Lower leg skin (tissue), 4 donors: Measurements from ENCODE around the gene PAIP2. TPM values are rescaled to one million over a fixed set of nuclear protein-coding genes. Genes with fewer than 3 reads are reported as not detected.

Experiments
- DNase-seq, 2 donors: peaks; one replicate each; pipeline ENCODE4 v3.0.0-alpha.2; 2019; ENCODE audit warnings: low spot score in 2 of 2
- H3K4me3 ChIP-seq: fragments of 200-600 bp; sonication (generic); 2 replicates; pipeline ENCODE4 v1.5.1; 2017; ENCODE audit warnings: mild to moderate bottlenecking, low read depth; ENCODE audit not compliant: poor library complexity, severe bottlenecking
- CTCF ChIP-seq, 3 donors: fragments of 450-650 bp; IDR thresholded peaks; one replicate each; pipeline ENCODE4 v1.5.1; 2016; ENCODE audit warnings: antibody characterized with exemption in 3 of 3, mild to moderate bottlenecking in 3 of 3, moderate library complexity in 2 of 3
- POLR2A ChIP-seq, 2 donors: fragments of 450-650 bp; IDR thresholded peaks; one replicate each; pipeline ENCODE4 v1.6.1; 2016 to 2017; ENCODE audit warnings: antibody characterized with exemption in 2 of 2, mild to moderate bottlenecking in 1 of 2, moderate library complexity in 1 of 2
- WGBS, 2 donors: methylation state at CpG; one replicate each; pipeline ENCODE4 v1.1.5; 2018; 5-methylcytosine and 5-hydroxymethylcytosine counted together
- intact Hi-C: fragments of 100-400 bp; cut with DNase I; formaldehyde crosslinking; loops from one replicate; pipeline ENCODE4 v1.15.0; 2023; ENCODE audit warnings: low total_unique reads
- total RNA-seq, 4 donors: library from RNA; depleted of rRNA; stranded (reverse); fragments of >200 nt; gene quantifications; one replicate each; pipeline ENCODE4 v1.1.0, GENCODE V29; 2016

Gene PAIP2
- total RNA-seq, 4 donors from 2014 or later, result 47.4 to 81.5 (median 64.7) TPM

- no peak overlapping the region for H3K4me3 ChIP-seq
- intact Hi-C loops, result no loop called here
- WGBS, 2 donors, result 78 to 79% methylated on average over 7 of the region's 7 CpGs
- peak in 1 of 2 donors; percentile 56 for DNase-seq
- no peak for TF ChIP-seq CTCF (IDR thresholded peaks at IDR 0.05)
- TF ChIP-seq POLR2A (IDR thresholded peaks at IDR 0.05), result no peak
Measured at GRCh38 chr5:139371482-139372435, 30.1 kb downstream of the PAIP2 start.

DNA sequence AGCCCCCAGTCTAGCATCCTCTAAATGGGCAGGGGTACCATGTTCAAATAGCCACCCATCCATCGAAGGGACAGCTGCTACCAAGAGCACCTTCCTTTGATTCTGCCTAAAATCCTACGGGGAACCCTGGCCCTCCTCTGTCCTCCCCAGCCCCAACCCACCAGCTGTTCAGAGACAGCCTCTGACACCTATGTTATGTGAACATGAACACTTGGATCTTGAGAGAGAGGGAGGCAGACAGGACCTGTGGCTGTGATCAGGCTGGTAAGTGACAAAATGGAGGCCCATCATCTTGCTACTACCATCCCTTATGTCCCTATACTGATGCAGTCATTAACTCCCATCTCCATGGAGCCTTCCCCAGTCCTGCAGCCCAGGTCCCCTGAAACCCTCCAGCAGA, 33.3 kb downstream of the PAIP2 start:
- DNase-seq, result peak in 1 of 2 donors; percentile 77

DNA sequence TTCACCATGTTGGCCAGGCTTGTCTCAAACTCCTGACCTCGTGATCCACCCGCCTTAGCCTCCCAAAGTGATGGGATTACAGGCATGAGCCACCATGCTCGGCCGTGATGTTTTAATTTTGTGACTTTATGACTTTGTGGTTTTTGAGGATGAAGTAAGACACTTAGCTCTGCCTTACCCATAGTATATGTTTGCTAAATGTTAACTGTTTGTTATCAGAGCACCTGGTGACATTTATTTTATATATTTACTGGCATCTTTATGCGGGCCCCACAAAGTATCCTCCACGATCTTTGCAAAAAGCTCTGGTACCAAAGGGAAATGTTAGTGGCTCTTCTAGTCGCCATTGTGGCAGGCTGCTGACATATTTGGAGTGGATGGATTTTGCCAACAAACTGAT, 34.7 kb downstream of the PAIP2 start:
- TF ChIP-seq CTCF (IDR thresholded peaks at IDR 0.05) (no peak), POLR2A (IDR thresholded peaks at IDR 0.05) (no peak)
- H3K4me3 ChIP-seq, result no peak overlapping the region
- no peak for DNase-seq
- intact Hi-C loops, result no loop called here
- 87 to 88% methylated on average over 7 of the region's 7 CpGs for WGBS, 2 donors

More for the DNA sequence above, 33.3 kb downstream of the PAIP2 start:
- H3K4me3 ChIP-seq, result no peak overlapping the region
- 77 to 94% methylated on average over 2 of the region's 2 CpGs for WGBS, 2 donors
- TF ChIP-seq CTCF (IDR thresholded peaks at IDR 0.05) (no peak), POLR2A (IDR thresholded peaks at IDR 0.05) (no peak)
- intact Hi-C loops, result no loop called here

DNA sequence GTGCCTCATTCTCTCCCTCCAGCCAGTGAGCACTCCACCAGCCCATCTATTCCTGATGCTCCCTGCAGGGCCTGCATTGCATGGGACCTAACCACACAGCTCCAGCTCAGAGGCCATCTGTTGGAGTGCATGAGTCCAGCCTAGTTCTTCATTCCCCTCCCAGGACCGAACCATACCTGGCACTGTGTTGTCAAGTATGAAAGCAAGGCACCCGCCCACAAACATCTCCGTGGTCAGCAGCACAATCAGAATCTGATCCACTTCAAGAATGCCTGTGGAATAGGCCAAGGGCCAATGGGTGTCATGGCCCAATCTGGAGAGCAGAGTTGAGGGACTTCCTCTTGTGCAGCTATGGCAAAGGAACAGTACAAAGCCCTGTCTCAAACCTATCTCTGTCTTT, 35.6 kb downstream of the PAIP2 start:
- H3K4me3 ChIP-seq, result no peak overlapping the region
- WGBS, 2 donors, result 79 to 89% methylated on average over 3 of the region's 3 CpGs
- intact Hi-C loops, result no loop called here
- peak in 1 of 2 donors; percentile 58 for DNase-seq
- TF ChIP-seq POLR2A (IDR thresholded peaks at IDR 0.05) (no peak), CTCF (IDR thresholded peaks at IDR 0.05) (no peak)

DNA sequence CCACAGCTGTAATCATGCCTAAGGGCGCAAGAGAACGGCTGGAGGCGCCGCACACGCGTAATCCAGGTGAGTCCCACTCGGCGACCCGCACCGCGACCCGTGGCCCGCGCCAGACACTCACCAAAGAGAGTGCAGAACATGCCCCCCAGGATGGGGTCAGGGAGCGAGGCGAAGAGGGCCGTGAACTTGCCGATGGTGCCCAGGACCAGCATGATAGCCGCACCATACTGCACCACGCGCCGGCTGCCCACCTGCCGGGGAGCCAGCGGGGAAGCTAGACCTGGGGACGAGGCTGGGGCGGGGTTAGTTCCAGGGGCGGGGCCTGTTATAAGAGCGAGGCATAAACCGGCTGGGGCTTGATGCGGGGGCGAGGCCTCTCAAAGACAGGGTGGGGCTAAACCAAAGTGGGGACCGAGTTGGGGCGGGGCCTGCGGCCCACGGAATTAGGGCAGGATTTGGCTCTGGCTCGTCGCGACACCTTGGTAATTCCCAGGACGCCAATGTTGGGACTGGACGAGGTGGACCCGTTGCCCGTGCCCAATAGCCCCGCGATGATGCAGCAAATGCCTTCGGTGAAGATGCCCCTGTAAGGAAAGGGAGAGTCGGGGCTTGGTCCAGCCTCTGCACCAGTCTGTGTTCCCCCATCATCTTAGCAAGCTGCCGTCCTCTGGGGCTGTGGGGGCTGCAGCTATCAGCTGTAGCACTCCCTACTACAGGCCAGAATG, 36.6 kb downstream of the PAIP2 start:
- H3K4me3 ChIP-seq, result no peak overlapping the region
- 54 to 68% methylated on average over 45 to 47 of the region's 47 CpGs for WGBS, 2 donors
- TF ChIP-seq POLR2A (IDR thresholded peaks at IDR 0.05), result no peak
- no peak for TF ChIP-seq CTCF (IDR thresholded peaks at IDR 0.05)
- intact Hi-C loops, result no loop called here
- peak in 1 of 2 donors; percentile 82 for DNase-seq
